Stimulated activated CD8-positive, alpha-beta memory T cell treated with anti-CD3 and anti-CD28 coated beads, Interleukin-7, amount 100 ng/mL, for 1 hour (primary cell): ENCODE data around the gene PRR13.
"Not testable (repeated sequence)": the region's sequence is repeated elsewhere in the genome, so short reads cannot be mapped to it uniquely, and the experiment has no call there.

Experiments
- DNase-seq, 2 donors: peaks; one replicate each; pipeline ENCODE4 v3.0.0-alpha.2; 2020; ENCODE audit warnings: low read depth in 2 of 2

The PRR13 gene

GRCh38 chr12:53468282-53468681 lies 26.7 kb downstream of the PRR13 start:
- no peak for DNase-seq

- no peak for DNase-seq
Measured at GRCh38 chr12:53472056-53472582, 30.6 kb downstream of the PRR13 start.

- DNase-seq = no peak
Measured at GRCh38 chr12:53474077-53474476, 32.5 kb downstream of the PRR13 start.

- DNase-seq = no peak
Measured at GRCh38 chr12:53474819-53475218, 33.3 kb downstream of the PRR13 start.

GRCh38 chr12:53476769-53477209 lies 35.3 kb downstream of the PRR13 start:
- DNase-seq = no peak

- no peak for DNase-seq
Measured at GRCh38 chr12:53478865-53479264, 37.3 kb downstream of the PRR13 start.

GRCh38 chr12:53479331-53479730 lies 37.8 kb downstream of the PRR13 start:
- DNase-seq = no peak

- no peak for DNase-seq
Measured at GRCh38 chr12:53480491-53481442, 39.2 kb downstream of the PRR13 start.

- DNase-seq = not testable (repeated sequence)
Measured at GRCh38 chr12:53481458-53481857, 39.9 kb downstream of the PRR13 start.

- DNase-seq = no peak
Measured at GRCh38 chr12:53481939-53482586, 40.5 kb downstream of the PRR13 start.

- no peak for DNase-seq
Measured at GRCh38 chr12:53482626-53483168, 41.2 kb downstream of the PRR13 start.

- DNase-seq = no peak
Measured at GRCh38 chr12:53483225-53483978, 41.9 kb downstream of the PRR13 start.

GRCh38 chr12:53483979-53484377 lies 42.4 kb downstream of the PRR13 start:
- no peak for DNase-seq

GRCh38 chr12:53484686-53485575 lies 43.4 kb downstream of the PRR13 start:
- no peak for DNase-seq

GRCh38 chr12:53485955-53486735 lies 44.6 kb downstream of the PRR13 start:
- DNase-seq = no peak

- DNase-seq = no peak
Measured at GRCh38 chr12:53486736-53487487, 45.4 kb downstream of the PRR13 start.

- DNase-seq = no peak
Measured at GRCh38 chr12:53489242-53489864, 47.8 kb downstream of the PRR13 start.

GRCh38 chr12:53492188-53492587 lies 50.7 kb downstream of the PRR13 start:
- DNase-seq = no peak
